ENCODE results near the gene CAMK1D.

CAMK1D gene

DNA sequence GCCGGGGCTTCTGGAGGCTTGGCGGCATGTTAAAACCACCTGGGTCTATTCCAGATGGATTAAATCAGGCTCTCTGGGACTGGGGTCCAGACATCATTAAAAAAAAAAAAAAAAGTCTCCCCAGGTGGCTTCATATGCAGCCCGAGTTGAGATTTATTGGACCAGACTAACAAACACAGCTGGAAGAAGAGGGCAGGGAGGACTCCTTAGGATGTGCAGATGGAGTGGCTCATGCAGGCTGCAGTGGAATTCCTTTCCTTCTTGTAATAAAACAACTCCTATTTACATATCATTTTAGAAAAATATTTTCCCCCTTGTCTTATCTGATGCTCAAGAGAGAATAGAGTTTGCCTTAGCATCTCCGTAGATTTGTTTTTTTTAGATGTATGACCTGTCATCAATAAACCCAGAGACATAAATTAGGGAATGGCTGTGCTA lies 238.1 kb downstream of the CAMK1D start:
- H3K36me3 ChIP-seq: no peaks in the 10 kb centered on the region
- no peaks in the 10 kb centered on the region for H3K9me3 ChIP-seq
- no peaks in the 10 kb centered on the region for H3K27me3 ChIP-seq
- DNase-seq: peak in 1 of 2 donors; percentile 3
- intact Hi-C loops (cut with DNase I; ENCODE audit: low total_unique reads): no loop called here
- no peak overlapping the region for H3K4me3 ChIP-seq
- TF ChIP-seq, protein P1, sequence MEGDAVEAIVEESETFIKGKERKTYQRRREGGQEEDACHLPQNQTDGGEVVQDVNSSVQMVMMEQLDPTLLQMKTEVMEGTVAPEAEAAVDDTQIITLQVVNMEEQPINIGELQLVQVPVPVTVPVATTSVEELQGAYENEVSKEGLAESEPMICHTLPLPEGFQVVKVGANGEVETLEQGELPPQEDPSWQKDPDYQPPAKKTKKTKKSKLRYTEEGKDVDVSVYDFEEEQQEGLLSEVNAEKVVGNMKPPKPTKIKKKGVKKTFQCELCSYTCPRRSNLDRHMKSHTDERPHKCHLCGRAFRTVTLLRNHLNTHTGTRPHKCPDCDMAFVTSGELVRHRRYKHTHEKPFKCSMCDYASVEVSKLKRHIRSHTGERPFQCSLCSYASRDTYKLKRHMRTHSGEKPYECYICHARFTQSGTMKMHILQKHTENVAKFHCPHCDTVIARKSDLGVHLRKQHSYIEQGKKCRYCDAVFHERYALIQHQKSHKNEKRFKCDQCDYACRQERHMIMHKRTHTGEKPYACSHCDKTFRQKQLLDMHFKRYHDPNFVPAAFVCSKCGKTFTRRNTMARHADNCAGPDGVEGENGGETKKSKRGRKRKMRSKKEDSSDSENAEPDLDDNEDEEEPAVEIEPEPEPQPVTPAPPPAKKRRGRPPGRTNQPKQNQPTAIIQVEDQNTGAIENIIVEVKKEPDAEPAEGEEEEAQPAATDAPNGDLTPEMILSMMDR (IDR thresholded peaks at IDR 0.05): no peak
- no peak overlapping the region for H3K27ac ChIP-seq
- no peaks in the 10 kb centered on the region for H3K4me1 ChIP-seq

DNA sequence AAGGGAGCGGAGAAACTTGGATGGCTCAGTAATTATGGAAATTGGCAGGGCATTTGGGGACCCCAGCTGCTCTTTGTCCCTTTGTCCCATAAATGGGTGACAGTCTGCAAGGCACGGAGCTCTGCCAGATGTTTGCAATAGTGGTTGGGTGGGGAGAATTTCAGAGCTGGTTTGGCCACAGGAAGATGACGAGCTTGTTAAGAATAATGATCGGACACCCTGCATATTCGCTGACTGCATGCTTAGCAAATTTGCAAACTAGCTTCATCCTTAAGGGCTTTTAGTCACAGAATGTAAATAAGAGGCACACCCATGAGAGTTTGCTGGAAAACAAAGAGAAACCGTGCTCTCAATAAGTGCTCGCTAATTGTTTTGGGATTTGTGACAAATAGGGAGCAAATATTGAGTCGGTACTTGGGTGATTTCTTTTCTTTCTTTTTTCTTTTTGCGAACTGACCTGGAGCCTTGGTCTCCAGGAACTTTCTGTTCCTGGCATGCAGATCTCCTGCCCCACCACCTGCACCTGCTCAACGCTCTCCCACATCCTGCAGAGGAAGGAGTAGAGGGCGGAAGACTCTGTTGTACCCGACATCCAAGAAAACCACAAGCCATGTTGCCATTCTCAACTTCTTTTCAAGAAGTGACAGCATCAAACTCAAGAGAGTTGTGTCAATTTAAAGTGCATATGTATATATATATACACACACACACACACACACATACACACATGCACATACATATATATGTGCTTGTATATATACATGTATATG lies 238.9 kb downstream of the CAMK1D start:
- no peaks in the 10 kb centered on the region for H3K27me3 ChIP-seq
- no peak overlapping the region for H3K27ac ChIP-seq
- intact Hi-C loops (cut with DNase I; ENCODE audit: low total_unique reads): no loop called here
- H3K36me3 ChIP-seq: no peaks in the 10 kb centered on the region
- H3K4me1 ChIP-seq: no peaks in the 10 kb centered on the region
- TF ChIP-seq, protein P1 (IDR thresholded peaks at IDR 0.05): no peak
- peak in 1 of 2 donors; percentile 25 for DNase-seq
- H3K4me3 ChIP-seq: no peak overlapping the region
- no peaks in the 10 kb centered on the region for H3K9me3 ChIP-seq

DNA sequence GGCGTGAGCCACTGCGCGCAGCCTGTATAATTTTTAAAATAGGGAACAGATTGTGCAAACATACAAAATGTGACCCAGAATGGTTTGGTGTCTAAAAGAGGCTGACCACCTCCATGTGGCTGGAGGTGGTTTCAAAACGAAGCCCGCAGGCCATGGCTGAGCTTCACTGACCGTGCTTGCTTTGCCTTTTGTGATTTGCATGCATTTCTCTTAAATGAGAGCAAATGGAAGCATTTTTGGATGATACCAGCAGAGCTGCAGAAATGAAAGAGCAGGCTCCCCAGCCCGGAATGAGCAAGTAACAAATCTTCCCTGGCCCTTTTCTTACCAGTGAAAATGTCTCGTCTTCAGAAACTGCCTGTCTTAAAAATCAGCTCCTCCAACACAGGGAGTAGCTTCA lies 239.9 kb downstream of the CAMK1D start:
- H3K27me3 ChIP-seq: no peaks in the 10 kb centered on the region
- no peak overlapping the region for H3K27ac ChIP-seq
- H3K4me3 ChIP-seq: no peak overlapping the region
- no peaks in the 10 kb centered on the region for H3K36me3 ChIP-seq
- H3K4me1 ChIP-seq: no peaks in the 10 kb centered on the region
- intact Hi-C loops (cut with DNase I; ENCODE audit: low total_unique reads): no loop called here
- TF ChIP-seq, protein P1 (IDR thresholded peaks at IDR 0.05): no peak
- H3K9me3 ChIP-seq: no peaks in the 10 kb centered on the region
- DNase-seq: no peak

DNA sequence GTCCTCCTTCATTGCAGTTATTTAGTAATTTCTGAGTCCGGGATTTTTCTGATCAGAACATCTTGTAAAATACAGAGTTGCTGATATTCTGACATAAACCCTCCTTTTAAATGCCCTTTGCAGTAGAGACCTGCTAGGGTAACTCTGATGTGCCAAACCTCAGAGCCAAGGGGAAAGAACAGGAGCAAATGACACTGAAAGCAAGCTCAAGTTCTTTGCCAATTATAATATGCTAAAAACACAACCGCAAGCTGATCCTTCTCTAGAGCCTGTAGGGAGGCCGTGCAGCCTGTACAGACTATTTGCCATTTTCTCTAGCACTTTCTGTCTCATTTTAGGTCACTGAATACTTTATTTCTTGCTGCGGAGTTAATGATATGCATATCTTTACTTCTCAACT lies 240.4 kb downstream of the CAMK1D start:
- no peak overlapping the region for H3K4me3 ChIP-seq
- H3K4me1 ChIP-seq: no peaks in the 10 kb centered on the region
- no peaks in the 10 kb centered on the region for H3K9me3 ChIP-seq
- H3K36me3 ChIP-seq: no peaks in the 10 kb centered on the region
- H3K27ac ChIP-seq: no peak overlapping the region
- no peak for DNase-seq
- no peaks in the 10 kb centered on the region for H3K27me3 ChIP-seq
- intact Hi-C loops (cut with DNase I; ENCODE audit: low total_unique reads): no loop called here
- TF ChIP-seq, protein P1 (IDR thresholded peaks at IDR 0.05): no peak

DNA sequence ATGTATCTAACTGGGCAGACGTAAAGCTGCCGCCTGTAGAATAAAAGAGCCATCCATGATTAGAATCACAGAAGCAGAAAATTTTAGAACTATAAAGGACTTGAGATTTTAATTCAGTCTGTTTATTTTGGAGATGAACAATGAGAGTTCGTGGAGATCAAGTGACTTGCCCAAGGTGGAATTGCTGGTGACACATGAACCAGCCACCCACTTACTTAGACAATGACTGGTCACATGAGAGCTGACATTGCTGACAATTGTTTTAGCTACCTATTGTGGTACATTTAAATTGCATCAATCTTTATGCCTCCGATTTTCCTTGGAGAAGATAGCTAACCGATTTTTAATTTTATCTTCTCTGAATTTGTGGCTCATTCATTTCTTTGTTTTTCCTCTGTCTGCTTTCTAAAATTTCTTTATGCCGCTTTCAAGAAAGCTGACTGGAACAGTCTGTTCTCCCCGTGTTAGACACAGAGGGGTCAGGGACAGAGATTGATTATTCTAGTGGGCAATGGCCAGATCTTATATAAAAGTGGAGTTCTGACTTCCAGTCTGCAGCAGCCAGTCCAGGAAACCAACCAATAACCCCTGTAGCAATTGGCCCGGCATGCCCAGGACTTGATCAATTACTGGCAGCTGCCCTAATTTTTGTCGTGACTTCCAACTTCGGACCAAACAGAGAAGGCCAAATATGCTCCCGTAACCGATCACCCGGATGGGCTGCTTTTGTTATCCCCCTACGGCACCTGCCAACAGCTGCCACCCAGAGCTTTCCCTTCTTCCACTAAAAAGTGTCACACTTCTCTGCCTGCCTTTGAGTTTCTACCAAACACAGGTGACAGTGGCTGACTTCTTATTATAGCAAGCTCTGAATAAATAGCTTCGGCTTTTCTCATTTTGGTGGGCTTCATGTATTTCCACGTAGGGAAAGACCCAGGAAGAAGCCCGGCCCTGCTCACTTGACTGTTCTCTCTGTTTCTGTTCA lies 241.6 kb downstream of the CAMK1D start:
- Histone ChIP-seq H3K27ac (no peak overlapping the region), H3K36me3 (no peaks in the 10 kb centered on the region), H3K27me3 (no peaks in the 10 kb centered on the region), H3K9me3 (peaks cover 0 to 3% (median 0%) of the 10 kb centered on the region in 3 donors), H3K4me3 (no peak overlapping the region), H3K4me1 (no peaks in the 10 kb centered on the region)
- DNase-seq: no peak
- intact Hi-C loops (cut with DNase I; ENCODE audit: low total_unique reads): no loop called here
- TF ChIP-seq, protein P1 (IDR thresholded peaks at IDR 0.05): no peak
